HepG2 (cell line): ENCODE data around the gene MYADML2. TPM values are rescaled to one million over a fixed set of nuclear protein-coding genes. Genes with fewer than 3 reads are reported as not detected.

Experiments
- BCL6 ChIP-seq: IDR thresholded peaks from 2 replicates; pipeline ENCODE4 v1.6.1; 2016; ENCODE audit warnings: missing genetic modification reagents, missing compliant biosample characterization
- BHLHE40 ChIP-seq: IDR thresholded peaks from 2 replicates; pipeline ENCODE4 v1.6.1; 2011; ENCODE audit warnings: low read length, improper control_type of control experiment
- CSRNP1 ChIP-seq: sonication (generic); formaldehyde crosslinking; IDR thresholded peaks from 2 replicates; pipeline ENCODE4 v1.8.1; 2023; ENCODE audit warnings: mild to moderate bottlenecking, missing genetic modification reagents
- DNMT1 ChIP-seq: sonication (generic); formaldehyde crosslinking; IDR thresholded peaks from 2 replicates; pipeline ENCODE4 v1.5.1; 2020; ENCODE audit warnings: mild to moderate bottlenecking, missing genetic modification reagents
- FOXK1 ChIP-seq: sonication (generic); formaldehyde crosslinking; IDR thresholded peaks from 2 replicates; pipeline ENCODE4 v1.4.0; 2020; ENCODE audit warnings: low read depth, missing genetic modification reagents, borderline replicate concordance
- GFI1 ChIP-seq: sonication (generic); formaldehyde crosslinking; IDR thresholded peaks from 2 replicates; pipeline ENCODE4 v1.5.0; 2020; ENCODE audit warnings: missing genetic modification reagents, mild to moderate bottlenecking, borderline replicate concordance
- KAT8 ChIP-seq: IDR thresholded peaks from 2 replicates; pipeline ENCODE4 v1.6.1; 2016; ENCODE audit warnings: missing genetic modification reagents, missing compliant biosample characterization
- MAX ChIP-seq: IDR thresholded peaks from 2 replicates; pipeline ENCODE4 v1.6.1; 2012; ENCODE audit warnings: inconsistent platforms
- MIXL1 ChIP-seq: IDR thresholded peaks from 2 replicates; pipeline ENCODE4 v1.6.1; 2016
- NR2F2 ChIP-seq: IDR thresholded peaks from 2 replicates; pipeline ENCODE4 v1.6.1; 2012; ENCODE audit warnings: low read depth, inconsistent platforms, borderline replicate concordance
- PITX1 ChIP-seq: sonication (generic); formaldehyde crosslinking; IDR thresholded peaks from 2 replicates; pipeline ENCODE4 v1.5.1; 2020; ENCODE audit warnings: mild to moderate bottlenecking, missing genetic modification reagents
- SMYD3 ChIP-seq: sonication (generic); formaldehyde crosslinking; IDR thresholded peaks from 2 replicates; pipeline ENCODE4 v1.8.1; 2023; ENCODE audit warnings: mild to moderate bottlenecking, missing genetic modification reagents
- ZBTB33 ChIP-seq: sonication (generic); formaldehyde crosslinking; IDR thresholded peaks from 2 replicates; pipeline ENCODE4 v1.4.0; 2020; ENCODE audit warnings: missing genetic modification reagents
- ZNF282 ChIP-seq: fragments of 450-650 bp; IDR thresholded peaks from 2 replicates; pipeline ENCODE4 v1.6.1; 2018; ENCODE audit not compliant: partially characterized antibody
- ZNF441 ChIP-seq: sonication (generic); formaldehyde crosslinking; IDR thresholded peaks from 2 replicates; pipeline ENCODE4 v1.7.0; 2021; ENCODE audit warnings: missing genetic modification reagents, borderline replicate concordance
- ZNF574 ChIP-seq: sonication (generic); formaldehyde crosslinking; IDR thresholded peaks from 2 replicates; pipeline ENCODE4 v1.4.0; 2020; ENCODE audit warnings: missing genetic modification reagents
- ZNF839 ChIP-seq: sonication (generic); formaldehyde crosslinking; IDR thresholded peaks from 2 replicates; pipeline ENCODE4 v1.4.0; 2020; ENCODE audit warnings: missing genetic modification reagents, mild to moderate bottlenecking, borderline replicate concordance
- polyA plus RNA-seq, 8 experiments: library from polyadenylated mRNA; depleted of rRNA in 3 of 8; stranded (reverse) in 7 of 8; unstranded in 1 of 8; fragments of >200 nt; fragmentation: Illumina TruSeq in 4 of 8; extraction: Trizol in 4 of 8; gene quantifications; 2 replicates each; pipeline versions ENCODE4 v1.2.1 to v1.2.3, GENCODE V29; 2011 to 2016; ENCODE audit warnings: low read depth in 4 of 8, missing spikeins in 1 of 8, mixed read lengths in 1 of 8; ENCODE audit not compliant: insufficient read depth in 1 of 8
- total RNA-seq, 5 experiments: library from RNA; depleted of rRNA; stranded (reverse); fragments of >200 nt; fragmentation: Illumina TruSeq; extraction: Trizol; gene quantifications; 2 replicates each; pipeline ENCODE4 v1.2.3, GENCODE V29; 2016; ENCODE audit warnings: low read depth in 1 of 5
- TF ChIP-seq, protein P1 (sequence below): IDR thresholded peaks from 2 replicates; pipeline ENCODE4 v1.6.1; 2016; ENCODE audit warnings: control low read depth
- TF ChIP-seq, protein P2 (sequence below): IDR thresholded peaks from 2 replicates; pipeline ENCODE4 v1.6.1; 2018; ENCODE audit warnings: missing genetic modification reagents

The MYADML2 gene
- total and polyA plus RNA-seq, 2 of the 13 experiments (the other 11 are each of a cell fraction or from before 2014, with no cell fraction given): not detected

- TF ChIP-seq MAX (peak; percentile 99), GFI1 (0 out of 2 replicates have a peak, but pooled peaks have one; percentile 17), KAT8 (CRISPR knock-in tag) (peak; percentile 87), FOXK1 (CRISPR knock-in tag) (peak; percentile 93; the same call in 1 of the 2 replicates), NR2F2 (peak; percentile 76; the same call in 1 of the 2 replicates), ZNF441 (no peak), MIXL1 (CRISPR knock-in tag) (peak; percentile 49), ZNF839 (CRISPR knock-in tag) (peak; percentile 76; the same call in 1 of the 2 replicates), ZNF574 (CRISPR knock-in tag) (peak; percentile 91), CSRNP1 (CRISPR knock-in tag) (peak; percentile 55; the same call in 1 of the 2 replicates), SMYD3 (no peak), BCL6 (CRISPR knock-in tag) (peak; percentile 78), ZNF282 (no peak), PITX1 (CRISPR knock-in tag) (peak; percentile 89), BHLHE40 (peak; percentile 80), ZBTB33 (CRISPR knock-in tag) (peak; percentile 61; the same call in 1 of the 2 replicates), DNMT1 (CRISPR knock-in tag) (no peak; the same call in 1 of the 2 replicates)
- TF ChIP-seq, protein P1, sequence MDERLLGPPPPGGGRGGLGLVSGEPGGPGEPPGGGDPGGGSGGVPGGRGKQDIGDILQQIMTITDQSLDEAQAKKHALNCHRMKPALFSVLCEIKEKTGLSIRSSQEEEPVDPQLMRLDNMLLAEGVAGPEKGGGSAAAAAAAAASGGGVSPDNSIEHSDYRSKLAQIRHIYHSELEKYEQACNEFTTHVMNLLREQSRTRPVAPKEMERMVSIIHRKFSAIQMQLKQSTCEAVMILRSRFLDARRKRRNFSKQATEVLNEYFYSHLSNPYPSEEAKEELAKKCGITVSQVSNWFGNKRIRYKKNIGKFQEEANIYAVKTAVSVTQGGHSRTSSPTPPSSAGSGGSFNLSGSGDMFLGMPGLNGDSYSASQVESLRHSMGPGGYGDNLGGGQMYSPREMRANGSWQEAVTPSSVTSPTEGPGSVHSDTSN (CRISPR knock-in tag): no peak
- TF ChIP-seq, protein P2, sequence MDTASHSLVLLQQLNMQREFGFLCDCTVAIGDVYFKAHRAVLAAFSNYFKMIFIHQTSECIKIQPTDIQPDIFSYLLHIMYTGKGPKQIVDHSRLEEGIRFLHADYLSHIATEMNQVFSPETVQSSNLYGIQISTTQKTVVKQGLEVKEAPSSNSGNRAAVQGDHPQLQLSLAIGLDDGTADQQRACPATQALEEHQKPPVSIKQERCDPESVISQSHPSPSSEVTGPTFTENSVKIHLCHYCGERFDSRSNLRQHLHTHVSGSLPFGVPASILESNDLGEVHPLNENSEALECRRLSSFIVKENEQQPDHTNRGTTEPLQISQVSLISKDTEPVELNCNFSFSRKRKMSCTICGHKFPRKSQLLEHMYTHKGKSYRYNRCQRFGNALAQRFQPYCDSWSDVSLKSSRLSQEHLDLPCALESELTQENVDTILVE: peak; percentile 85
Measured at GRCh38 chr17:81967533-81968395, 20.7 kb upstream of the MYADML2 start (continued).
